ENCODE measurements around the gene SLC25A12.

- TF ChIP-seq, protein P1, sequence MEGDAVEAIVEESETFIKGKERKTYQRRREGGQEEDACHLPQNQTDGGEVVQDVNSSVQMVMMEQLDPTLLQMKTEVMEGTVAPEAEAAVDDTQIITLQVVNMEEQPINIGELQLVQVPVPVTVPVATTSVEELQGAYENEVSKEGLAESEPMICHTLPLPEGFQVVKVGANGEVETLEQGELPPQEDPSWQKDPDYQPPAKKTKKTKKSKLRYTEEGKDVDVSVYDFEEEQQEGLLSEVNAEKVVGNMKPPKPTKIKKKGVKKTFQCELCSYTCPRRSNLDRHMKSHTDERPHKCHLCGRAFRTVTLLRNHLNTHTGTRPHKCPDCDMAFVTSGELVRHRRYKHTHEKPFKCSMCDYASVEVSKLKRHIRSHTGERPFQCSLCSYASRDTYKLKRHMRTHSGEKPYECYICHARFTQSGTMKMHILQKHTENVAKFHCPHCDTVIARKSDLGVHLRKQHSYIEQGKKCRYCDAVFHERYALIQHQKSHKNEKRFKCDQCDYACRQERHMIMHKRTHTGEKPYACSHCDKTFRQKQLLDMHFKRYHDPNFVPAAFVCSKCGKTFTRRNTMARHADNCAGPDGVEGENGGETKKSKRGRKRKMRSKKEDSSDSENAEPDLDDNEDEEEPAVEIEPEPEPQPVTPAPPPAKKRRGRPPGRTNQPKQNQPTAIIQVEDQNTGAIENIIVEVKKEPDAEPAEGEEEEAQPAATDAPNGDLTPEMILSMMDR (IDR thresholded peaks at IDR 0.05) = no peak
- no peak for TF ChIP-seq POLR2A (IDR thresholded peaks at IDR 0.05)
- TF ChIP-seq EP300 (IDR thresholded peaks at IDR 0.05) = no peak
These were observed 83.4 kb downstream of the SLC25A12 start for GRCh38 chr2:171810422-171811244.

Measured in ovary (tissue), 3 donors.